Right lobe of liver (tissue), 6 donors: ENCODE measurements around the gene DAPK1. TPM values are rescaled to one million over a fixed set of nuclear protein-coding genes. Genes with fewer than 3 reads are reported as not detected.

Source experiments
- ATAC-seq, 4 donors: fragments of 200-7000 bp; cut with Tn5 transposase; one replicate each; pipeline ENCODE4 v1.9.1; 2020; ENCODE audit warnings: mild to moderate bottlenecking in 4 of 4, moderate library complexity in 4 of 4
- DNase-seq, 3 donors: peaks; one replicate each; pipeline ENCODE4 v3.0.0-alpha.2; 2020
- H3K27ac ChIP-seq, 3 donors: fragments of 200-600 bp; one replicate each; pipeline ENCODE4 v1.8.0; 2022
- H3K27me3 ChIP-seq, 2 donors: fragments of 200-600 bp; one replicate each; pipeline ENCODE4 v1.8.0; 2022
- H3K36me3 ChIP-seq, 4 donors: fragments of 200-600 bp; sonication (generic) in 1 of 4; one replicate each; pipeline versions ENCODE4 v1.5.1 to v1.8.0; 2017 to 2022; ENCODE audit warnings: control low read depth in 1 of 4
- H3K4me1 ChIP-seq, 4 donors: fragments of 200-600 bp; sonication (generic) in 1 of 4; one replicate each; pipeline versions ENCODE4 v1.5.1 to v1.8.0; 2017 to 2022; ENCODE audit warnings: control low read depth in 1 of 4
- H3K4me3 ChIP-seq, 3 donors: fragments of 200-600 bp; one replicate each; pipeline ENCODE4 v1.8.0; 2022
- H3K9me3 ChIP-seq, 4 donors: fragments of 200-600 bp; sonication (generic) in 1 of 4; one replicate each; pipeline versions ENCODE4 v1.5.1 to v1.8.0; 2017 to 2022; ENCODE audit warnings: control low read depth in 1 of 4
- POLR2A ChIP-seq: fragments of 450-650 bp; IDR thresholded peaks from one replicate; pipeline ENCODE4 v1.6.1; 2017; ENCODE audit warnings: antibody characterized with exemption, mild to moderate bottlenecking
- WGBS: methylation state at CpG from one replicate; pipeline ENCODE4 v1.1.6; 2018; ENCODE audit warnings: low coverage, low lambda C conversion rate; ENCODE audit not compliant: insufficient coverage; ENCODE audit errors: missing lambda C conversion rate; 5-methylcytosine and 5-hydroxymethylcytosine counted together
- intact Hi-C, 2 donors: fragments of 100-400 bp; cut with DNase I; formaldehyde crosslinking; loops; one replicate each; pipeline versions ENCODE4 v1.11.2 to v1.14.1; 2022
- total RNA-seq, 6 experiments: library from RNA; depleted of rRNA in 2 of 6; stranded (reverse); fragments of >200 nt in 2 of 6; fragmentation: NEBNext Ultra II Directional in 3 of 6; extraction: Animal tissue kit (Norgen Biotek cat#: 25700) in 3 of 6; gene quantifications; one replicate each; pipeline versions ENCODE4 v1.1.0 to v1.2.4, GENCODE V29; 2016 to 2023
- TF ChIP-seq, protein P1 (sequence below), 4 donors: fragments of 200-600 bp in 3 of 4; fragments of 450-650 bp in 1 of 4; IDR thresholded peaks; one replicate each; pipeline versions ENCODE4 v1.5.1 to v1.8.0; 2016 to 2022; ENCODE audit warnings: antibody characterized with exemption in 4 of 4, mild to moderate bottlenecking in 2 of 4
- donor health status: DM: no; HTN: yes; CAD: no.
- donor health status: DM: no; HTN: no; CAD: no.
- donor health status: DM: no; HTN: no; CAD: no.
- donor health status: DM: no; HTN: yes; CAD: no.
- donor health status: DM: no; HTN: yes; CAD: no.

DAPK1 gene
- total RNA-seq, 6 experiments from 2014 or later: 17.4 to 55.0 (median 33.9) TPM

DNA sequence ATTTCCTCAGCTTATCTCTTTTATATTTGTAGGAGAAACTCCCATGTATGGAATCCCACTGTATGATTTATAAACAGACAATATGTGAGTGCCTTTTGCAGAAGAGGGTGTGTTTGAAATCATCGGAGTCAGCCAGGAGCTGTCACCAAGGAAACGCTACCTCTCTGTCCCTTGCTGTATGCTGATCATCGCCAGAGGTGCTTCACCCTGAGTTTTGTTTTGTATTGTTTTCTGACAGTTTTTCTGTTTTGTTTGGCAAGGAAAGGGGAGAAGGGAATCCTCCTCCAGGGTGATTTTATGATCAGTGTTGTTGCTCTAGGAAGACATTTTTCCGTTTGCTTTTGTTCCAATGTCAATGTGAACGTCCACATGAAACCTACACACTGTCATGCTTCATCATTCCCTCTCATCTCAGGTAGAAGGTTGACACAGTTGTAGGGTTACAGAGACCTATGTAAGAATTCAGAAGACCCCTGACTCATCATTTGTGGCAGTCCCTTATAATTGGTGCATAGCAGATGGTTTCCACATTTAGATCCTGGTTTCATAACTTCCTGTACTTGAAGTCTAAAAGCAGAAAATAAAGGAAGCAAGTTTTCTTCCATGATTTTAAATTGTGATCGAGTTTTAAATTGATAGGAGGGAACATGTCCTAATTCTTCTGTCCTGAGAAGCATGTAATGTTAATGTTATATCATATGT lies 210.3 kb downstream of the DAPK1 start:
- Histone ChIP-seq H3K4me3 (no peak overlapping the region), H3K27ac (no peak overlapping the region), H3K36me3 (peaks cover 0 to 32% (median 15%) of the 10 kb centered on the region in 4 donors), H3K4me1 (peaks cover 0 to 11% (median 0%) of the 10 kb centered on the region in 4 donors), H3K27me3 (no peaks in the 10 kb centered on the region), H3K9me3 (no peaks in the 10 kb centered on the region)
- DNase-seq: no peak
- 65% methylated on average over 6 of the region's 6 CpGs for WGBS
- ATAC-seq: no peak
- TF ChIP-seq, protein P1, sequence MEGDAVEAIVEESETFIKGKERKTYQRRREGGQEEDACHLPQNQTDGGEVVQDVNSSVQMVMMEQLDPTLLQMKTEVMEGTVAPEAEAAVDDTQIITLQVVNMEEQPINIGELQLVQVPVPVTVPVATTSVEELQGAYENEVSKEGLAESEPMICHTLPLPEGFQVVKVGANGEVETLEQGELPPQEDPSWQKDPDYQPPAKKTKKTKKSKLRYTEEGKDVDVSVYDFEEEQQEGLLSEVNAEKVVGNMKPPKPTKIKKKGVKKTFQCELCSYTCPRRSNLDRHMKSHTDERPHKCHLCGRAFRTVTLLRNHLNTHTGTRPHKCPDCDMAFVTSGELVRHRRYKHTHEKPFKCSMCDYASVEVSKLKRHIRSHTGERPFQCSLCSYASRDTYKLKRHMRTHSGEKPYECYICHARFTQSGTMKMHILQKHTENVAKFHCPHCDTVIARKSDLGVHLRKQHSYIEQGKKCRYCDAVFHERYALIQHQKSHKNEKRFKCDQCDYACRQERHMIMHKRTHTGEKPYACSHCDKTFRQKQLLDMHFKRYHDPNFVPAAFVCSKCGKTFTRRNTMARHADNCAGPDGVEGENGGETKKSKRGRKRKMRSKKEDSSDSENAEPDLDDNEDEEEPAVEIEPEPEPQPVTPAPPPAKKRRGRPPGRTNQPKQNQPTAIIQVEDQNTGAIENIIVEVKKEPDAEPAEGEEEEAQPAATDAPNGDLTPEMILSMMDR (IDR thresholded peaks at IDR 0.05): no peak
- no peak for TF ChIP-seq POLR2A
- intact Hi-C loops: no loop called here

DNA sequence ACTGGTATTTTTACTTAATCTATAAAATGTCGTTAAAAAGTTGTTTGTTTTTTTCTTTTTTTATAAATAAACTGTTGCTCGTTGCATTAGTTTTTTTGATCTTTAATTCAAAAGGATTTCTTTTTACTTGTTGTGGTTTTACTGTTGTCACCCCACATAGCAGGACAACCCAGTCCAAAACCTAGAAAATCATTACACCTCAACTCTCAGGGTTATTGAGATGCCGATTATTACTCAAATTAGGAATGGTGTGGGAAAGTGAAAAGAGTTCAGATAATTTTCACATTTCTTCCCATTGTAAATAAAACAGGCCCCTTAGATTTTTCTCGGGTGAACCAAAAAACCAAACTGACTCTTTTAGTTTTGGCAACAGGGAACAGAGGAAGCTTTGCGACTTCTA lies 210.9 kb downstream of the DAPK1 start:
- no peaks in the 10 kb centered on the region for H3K9me3 ChIP-seq
- H3K27ac ChIP-seq: no peak overlapping the region
- H3K36me3 ChIP-seq: peaks cover 0 to 32% (median 14%) of the 10 kb centered on the region in 4 donors
- intact Hi-C loops: no loop called here
- ATAC-seq: no peak
- H3K4me1 ChIP-seq: peaks cover 0 to 11% (median 0%) of the 10 kb centered on the region in 4 donors
- no peak for DNase-seq
- 68% methylated on average over 5 of the region's 5 CpGs for WGBS
- no peak overlapping the region for H3K4me3 ChIP-seq
- TF ChIP-seq POLR2A: no peak
- TF ChIP-seq, protein P1 (IDR thresholded peaks at IDR 0.05): no peak
- no peaks in the 10 kb centered on the region for H3K27me3 ChIP-seq

DNA sequence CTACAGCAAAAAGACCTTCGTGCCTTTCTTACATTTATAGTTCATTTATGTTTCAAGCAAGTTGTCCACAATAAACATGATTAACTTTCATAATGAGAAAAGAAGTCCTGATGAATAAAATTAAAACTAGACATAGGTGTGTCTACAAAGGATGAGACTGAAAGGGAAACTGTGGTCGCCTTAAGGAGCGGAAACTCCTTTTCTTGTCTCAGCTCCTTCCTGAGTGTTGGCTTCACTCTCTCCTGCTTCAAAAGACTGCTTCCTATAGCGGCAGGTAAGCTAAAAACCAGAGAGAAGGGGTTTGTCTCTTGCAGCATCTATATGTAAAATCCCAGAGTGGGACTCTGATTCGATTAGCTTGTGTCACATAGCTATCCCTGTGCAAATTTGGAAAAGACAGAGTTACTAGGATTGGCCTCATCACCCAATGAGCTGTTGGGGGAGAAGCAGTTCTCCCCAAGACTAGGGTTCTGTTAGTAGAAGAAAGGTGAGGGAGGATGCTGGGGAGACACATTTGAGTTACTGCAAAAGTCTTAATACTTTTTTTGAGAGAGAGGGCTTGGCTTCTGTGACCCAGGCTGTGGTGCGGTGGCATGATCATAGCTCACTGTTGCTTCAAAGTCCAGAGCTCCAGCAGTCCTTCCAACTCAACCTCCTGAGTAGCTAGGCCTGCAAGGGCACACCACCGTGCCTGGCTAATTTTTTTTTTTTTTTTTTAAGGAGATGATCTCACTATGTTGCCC lies 211.5 kb downstream of the DAPK1 start:
- WGBS: 64% methylated on average over 6 of the region's 7 CpGs
- TF ChIP-seq POLR2A: no peak
- TF ChIP-seq, protein P1 (IDR thresholded peaks at IDR 0.05): no peak
- Histone ChIP-seq H3K27ac (no peak overlapping the region), H3K27me3 (no peaks in the 10 kb centered on the region), H3K36me3 (peaks cover 0 to 32% (median 14%) of the 10 kb centered on the region in 4 donors), H3K9me3 (no peaks in the 10 kb centered on the region), H3K4me1 (peaks cover 0 to 12% (median 0%) of the 10 kb centered on the region in 4 donors), H3K4me3 (no peak overlapping the region)
- intact Hi-C loops: no loop called here
- ATAC-seq: no peak
- DNase-seq: no peak

DNA sequence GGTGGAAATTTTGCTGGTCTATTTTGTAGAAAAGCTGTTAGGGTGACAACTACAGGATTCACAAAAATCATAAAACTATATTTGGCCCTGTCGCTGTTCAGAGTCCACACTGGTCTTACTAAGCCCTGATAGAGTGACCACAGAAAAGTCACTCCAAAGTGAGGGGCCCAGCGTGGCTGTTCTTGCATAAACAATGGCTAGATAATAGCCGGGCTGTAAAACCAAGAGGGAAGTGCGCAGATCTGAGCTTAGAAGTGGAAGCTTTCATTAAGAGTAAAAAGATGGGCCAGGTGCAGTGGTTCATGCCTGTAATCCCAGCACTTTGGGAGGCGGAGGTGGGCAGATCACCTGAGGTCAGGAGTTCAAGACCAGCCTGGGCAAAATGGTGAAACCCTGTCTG lies 212.8 kb downstream of the DAPK1 start:
- H3K4me3 ChIP-seq: no peak overlapping the region
- peaks cover 0 to 32% (median 14%) of the 10 kb centered on the region in 4 donors for H3K36me3 ChIP-seq
- no peak for TF ChIP-seq POLR2A
- TF ChIP-seq, protein P1 (IDR thresholded peaks at IDR 0.05): no peak
- no peak for ATAC-seq
- H3K9me3 ChIP-seq: no peaks in the 10 kb centered on the region
- H3K27ac ChIP-seq: no peak overlapping the region
- 81% methylated on average over 5 of the region's 5 CpGs for WGBS
- intact Hi-C loops: no loop called here
- peaks cover 0 to 15% (median 2%) of the 10 kb centered on the region in 4 donors for H3K4me1 ChIP-seq
- H3K27me3 ChIP-seq: no peaks in the 10 kb centered on the region
- no peak for DNase-seq
